ENCODE results near the gene LAD1. TPM values are rescaled to one million over a fixed set of nuclear protein-coding genes. Genes with fewer than 3 reads are reported as not detected.

LAD1 gene
- total and polyA plus RNA-seq, 2 donors (not counting 1 experiment from before 2014, with no cell fraction given), result 0.10 TPM; not detected in 1

- H3K4me2 ChIP-seq (replicated peaks; ENCODE audit: low read depth, low read length, poor library complexity, severe bottlenecking), result no peak overlapping the region
- H4K20me1 ChIP-seq (ENCODE audit: control insufficient read depth, insufficient read depth, low read length, poor library complexity, severe bottlenecking), result no peaks in the 10 kb centered on the region
- no peaks in the 10 kb centered on the region for H3K79me2 ChIP-seq (ENCODE audit: control insufficient read depth, insufficient read depth, low read length)
- TF ChIP-seq, protein P1, sequence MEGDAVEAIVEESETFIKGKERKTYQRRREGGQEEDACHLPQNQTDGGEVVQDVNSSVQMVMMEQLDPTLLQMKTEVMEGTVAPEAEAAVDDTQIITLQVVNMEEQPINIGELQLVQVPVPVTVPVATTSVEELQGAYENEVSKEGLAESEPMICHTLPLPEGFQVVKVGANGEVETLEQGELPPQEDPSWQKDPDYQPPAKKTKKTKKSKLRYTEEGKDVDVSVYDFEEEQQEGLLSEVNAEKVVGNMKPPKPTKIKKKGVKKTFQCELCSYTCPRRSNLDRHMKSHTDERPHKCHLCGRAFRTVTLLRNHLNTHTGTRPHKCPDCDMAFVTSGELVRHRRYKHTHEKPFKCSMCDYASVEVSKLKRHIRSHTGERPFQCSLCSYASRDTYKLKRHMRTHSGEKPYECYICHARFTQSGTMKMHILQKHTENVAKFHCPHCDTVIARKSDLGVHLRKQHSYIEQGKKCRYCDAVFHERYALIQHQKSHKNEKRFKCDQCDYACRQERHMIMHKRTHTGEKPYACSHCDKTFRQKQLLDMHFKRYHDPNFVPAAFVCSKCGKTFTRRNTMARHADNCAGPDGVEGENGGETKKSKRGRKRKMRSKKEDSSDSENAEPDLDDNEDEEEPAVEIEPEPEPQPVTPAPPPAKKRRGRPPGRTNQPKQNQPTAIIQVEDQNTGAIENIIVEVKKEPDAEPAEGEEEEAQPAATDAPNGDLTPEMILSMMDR (IDR thresholded peaks at IDR 0.05), result no peak
- no peak for TF ChIP-seq EZH2 (IDR thresholded peaks at IDR 0.05; ENCODE audit: borderline replicate concordance, insufficient read depth, low read depth, low read length, poor library complexity, severe bottlenecking)
- no peak overlapping the region for H3K9ac ChIP-seq (ENCODE audit: low read length)
- H3K9me3 Mint-ChIP-seq (ENCODE audit: insufficient read depth), result no peaks in the 10 kb centered on the region
- CTCF ChIA-PET, result no interaction called here
- no peaks in the 10 kb centered on the region for H3K27me3 ChIP-seq (replicated peaks in 1 of 4; ENCODE audit: control extremely low read depth in 1 of 4, control insufficient read depth in 3 of 4, insufficient read depth in 4 of 4, low read length in 3 of 4)
- intact Hi-C loops (cut with micrococcal nuclease), result no loop called here
- H3K4me1 ChIP-seq (ENCODE audit: control insufficient read depth in 2 of 2, insufficient read depth in 2 of 2, low read length in 2 of 2), result no peaks in the 10 kb centered on the region
- H3K36me3 ChIP-seq (replicated peaks in 1 of 2; ENCODE audit: control extremely low read depth in 1 of 2, control insufficient read depth in 1 of 2, extremely low read depth in 1 of 2, insufficient read depth in 2 of 2, low read length in 1 of 2), result no peaks in the 10 kb centered on the region
- no peak overlapping the region for H3K27ac ChIP-seq (ENCODE audit: low read length in 2 of 2)
- peaks cover 23% of the 10 kb centered on the region for H3K27me3 Mint-ChIP-seq
- H3K27ac Mint-ChIP-seq, result no peak overlapping the region
- no peak overlapping the region for H3K4me3 ChIP-seq (ENCODE audit: control extremely low read depth in 1 of 5, extremely low read depth in 1 of 5, insufficient read depth in 1 of 5, low read depth in 2 of 5, low read length in 4 of 5)
- WGBS (ENCODE audit: insufficient coverage), result 46% methylated on average over 7 of the region's 15 CpGs
- POLR2A ChIA-PET, result no interaction called here
- H3K4me1 Mint-ChIP-seq, result no peaks in the 10 kb centered on the region
- DNase-seq, result no peak
- no peak overlapping the region for H3K4me3 Mint-ChIP-seq
- no peaks in the 10 kb centered on the region for H3K9me3 ChIP-seq (ENCODE audit: control extremely low read depth in 1 of 3, control insufficient read depth in 2 of 3, insufficient read depth in 1 of 3, low read length in 2 of 3)
- no peak overlapping the region for H2AFZ ChIP-seq (ENCODE audit: insufficient read depth, low read depth, low read length, poor library complexity, severe bottlenecking)
- no peak for ATAC-seq (ENCODE audit: low read depth)
These were observed 27.6 kb upstream of the LAD1 start for GRCh38 chr1:201426479-201427310.

GRCh38 chr1:201424146-201424545, 25.0 kb upstream of the LAD1 start:
- intact Hi-C loops (cut with micrococcal nuclease), result no loop called here
- Histone ChIP-seq H3K9me3 (ENCODE audit: control extremely low read depth in 1 of 3, control insufficient read depth in 2 of 3, insufficient read depth in 1 of 3, low read length in 2 of 3) (no peaks in the 10 kb centered on the region), H3K79me2 (ENCODE audit: control insufficient read depth, insufficient read depth, low read length) (no peaks in the 10 kb centered on the region), H3K4me2 (replicated peaks; ENCODE audit: low read depth, low read length, poor library complexity, severe bottlenecking) (no peak overlapping the region), H2AFZ (ENCODE audit: insufficient read depth, low read depth, low read length, poor library complexity, severe bottlenecking) (no peak overlapping the region), H3K27ac (ENCODE audit: low read length in 2 of 2) (no peak overlapping the region), H3K36me3 (replicated peaks in 1 of 2; ENCODE audit: control extremely low read depth in 1 of 2, control insufficient read depth in 1 of 2, extremely low read depth in 1 of 2, insufficient read depth in 2 of 2, low read length in 1 of 2) (no peaks in the 10 kb centered on the region), H3K9ac (ENCODE audit: low read length) (no peak overlapping the region), H3K4me1 (ENCODE audit: control insufficient read depth in 2 of 2, insufficient read depth in 2 of 2, low read length in 2 of 2) (no peaks in the 10 kb centered on the region), H3K4me3 (ENCODE audit: control extremely low read depth in 1 of 5, extremely low read depth in 1 of 5, insufficient read depth in 1 of 5, low read depth in 2 of 5, low read length in 4 of 5) (no peak overlapping the region), H3K27me3 (replicated peaks in 1 of 4; ENCODE audit: control extremely low read depth in 1 of 4, control insufficient read depth in 3 of 4, insufficient read depth in 4 of 4, low read length in 3 of 4) (no peaks in the 10 kb centered on the region), H4K20me1 (ENCODE audit: control insufficient read depth, insufficient read depth, low read length, poor library complexity, severe bottlenecking) (no peaks in the 10 kb centered on the region)
- no peaks in the 10 kb centered on the region for H3K9me3 Mint-ChIP-seq (ENCODE audit: insufficient read depth)
- H3K4me3 Mint-ChIP-seq, result no peak overlapping the region
- peaks cover 13% of the 10 kb centered on the region for H3K27me3 Mint-ChIP-seq
- no peak for ATAC-seq (ENCODE audit: low read depth)
- H3K27ac Mint-ChIP-seq, result no peak overlapping the region
- POLR2A ChIA-PET, result no interaction called here
- CTCF ChIA-PET, result no interaction called here
- no peaks in the 10 kb centered on the region for H3K4me1 Mint-ChIP-seq
- no peak for TF ChIP-seq EZH2 (IDR thresholded peaks at IDR 0.05; ENCODE audit: borderline replicate concordance, insufficient read depth, low read depth, low read length, poor library complexity, severe bottlenecking)
- TF ChIP-seq, protein P1 (IDR thresholded peaks at IDR 0.05), result no peak
- WGBS (ENCODE audit: insufficient coverage), result 84% methylated on average over 2 of the region's 2 CpGs
- no peak for DNase-seq

All from B cell (primary cell).